DMS 273 (cell line): ENCODE results near the gene LCA5L.

Source experiments
- DNase-seq: peaks from one replicate; lab custom pipeline; 2025; ENCODE audit not compliant: unreplicated experiment; lab: John Stamatoyannopoulos, UW

Gene LCA5L

DNA sequence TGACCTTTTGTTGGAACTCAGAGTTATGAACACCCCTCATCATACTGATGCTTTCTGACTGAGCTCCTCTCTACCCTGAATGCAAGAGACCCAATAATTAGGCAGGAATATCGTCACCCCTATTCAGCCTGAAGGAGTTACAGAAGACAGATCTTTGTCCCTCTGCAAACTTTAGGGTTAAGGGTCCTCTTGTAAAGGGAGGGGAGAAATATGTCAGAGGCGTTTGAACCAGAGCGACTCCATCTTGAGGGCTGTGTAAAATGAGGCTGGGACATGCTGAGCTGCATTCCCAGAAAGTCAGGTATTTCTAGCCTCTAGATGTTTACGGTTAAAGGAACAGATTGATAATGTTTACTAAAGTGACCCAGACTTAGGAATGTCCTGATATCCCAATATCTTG lies 86.2 kb downstream of the LCA5L start:
- no peak for DNase-seq
